Astrocyte (in vitro differentiated cells and primary cell): ENCODE measurements around the gene GFRA1. TPM values are rescaled to one million over a fixed set of nuclear protein-coding genes. Genes with fewer than 3 reads are reported as not detected.

ENCODE experiments used
- DNase-seq: peaks from one replicate; pipeline ENCODE4 v3.0.0-alpha.2; 2010; ENCODE audit warnings: low read depth
- FAIRE-seq: peaks from 2 replicates; lab custom pipeline; 2011; peaks lifted over from hg19 to GRCh38; lab: Jason Lieb, UNC
- H2AFZ ChIP-seq: 2 replicates; pipeline ENCODE4 v1.6.0; 2012; ENCODE audit warnings: low read depth, low read length, inconsistent platforms
- H3K27ac ChIP-seq: 2 replicates; pipeline ENCODE4 v1.5.1; 2011; ENCODE audit warnings: low read depth, low read length, inconsistent platforms
- H3K27me3 ChIP-seq: 2 replicates; pipeline ENCODE4 v1.6.0; 2011; ENCODE audit warnings: low read length, inconsistent platforms; ENCODE audit not compliant: insufficient read depth
- H3K36me3 ChIP-seq: 2 replicates; pipeline ENCODE4 v1.5.1; 2011; ENCODE audit warnings: low read length, inconsistent platforms; ENCODE audit not compliant: insufficient read depth
- H3K4me1 ChIP-seq: 2 replicates; pipeline ENCODE4 v1.5.1; 2011; ENCODE audit warnings: low read length, inconsistent platforms; ENCODE audit not compliant: insufficient read depth
- H3K4me2 ChIP-seq: 2 replicates; pipeline ENCODE4 v1.6.0; 2012; ENCODE audit warnings: low read length, inconsistent platforms
- H3K4me3 ChIP-seq: 2 replicates; pipeline ENCODE4 v1.5.1; 2011; ENCODE audit warnings: low read depth, mild to moderate bottlenecking, low read length, inconsistent platforms; ENCODE audit not compliant: insufficient read depth
- H3K79me2 ChIP-seq: 2 replicates; pipeline ENCODE4 v1.6.0; 2012; ENCODE audit warnings: mild to moderate bottlenecking, low read length, inconsistent platforms; ENCODE audit not compliant: insufficient read depth
- H3K9ac ChIP-seq: 2 replicates; pipeline ENCODE4 v1.6.0; 2012; ENCODE audit warnings: mild to moderate bottlenecking, low read length, inconsistent platforms
- H3K9me3 ChIP-seq: 2 replicates; pipeline ENCODE4 v1.5.1; 2012; ENCODE audit warnings: low read depth, mild to moderate bottlenecking, low read length, inconsistent platforms; ENCODE audit not compliant: insufficient read depth
- H4K20me1 ChIP-seq: 2 replicates; pipeline ENCODE4 v1.6.0; 2012; ENCODE audit warnings: low read length, inconsistent platforms; ENCODE audit not compliant: insufficient read depth
- H3K27ac Mint-ChIP-seq: one replicate; pipeline ENCODE4 v1.8.0; 2021; ENCODE audit warnings: mild to moderate bottlenecking, mixed read lengths; ENCODE audit not compliant: unreplicated experiment
- H3K27me3 Mint-ChIP-seq: one replicate; pipeline ENCODE4 v1.8.0; 2021; ENCODE audit warnings: low read depth, mixed read lengths; ENCODE audit not compliant: unreplicated experiment
- H3K36me3 Mint-ChIP-seq: one replicate; pipeline ENCODE4 v1.8.0; 2021; ENCODE audit warnings: low read depth, mixed read lengths; ENCODE audit not compliant: unreplicated experiment
- H3K4me1 Mint-ChIP-seq: one replicate; pipeline ENCODE4 v1.8.0; 2021; ENCODE audit warnings: low read depth, mixed read lengths; ENCODE audit not compliant: unreplicated experiment
- H3K4me3 Mint-ChIP-seq: one replicate; pipeline ENCODE4 v1.8.0; 2021; ENCODE audit warnings: mild to moderate bottlenecking, moderate library complexity, mixed read lengths; ENCODE audit not compliant: unreplicated experiment
- H3K9me3 Mint-ChIP-seq: one replicate; pipeline ENCODE4 v1.8.0; 2021; ENCODE audit warnings: mild to moderate bottlenecking, mixed read lengths; ENCODE audit not compliant: unreplicated experiment
- EZH2 ChIP-seq: IDR thresholded peaks from 2 replicates; pipeline ENCODE4 v1.6.1; 2012; ENCODE audit warnings: mild to moderate bottlenecking, low read length, inconsistent platforms; ENCODE audit not compliant: insufficient read depth
- total RNA-seq: library from RNA; stranded (reverse); gene quantifications from 2 replicates; pipeline ENCODE4 v1.2.1, GENCODE V29; 2021
- TF ChIP-seq, protein P1 (sequence below): IDR thresholded peaks from 2 replicates; pipeline ENCODE4 v1.5.1; 2011; ENCODE audit warnings: low read depth, mild to moderate bottlenecking, inconsistent platforms, low read length, moderate library complexity; ENCODE audit not compliant: insufficient read depth

Gene GFRA1
- total RNA-seq, 1 donor from 2014 or later = 24.2 TPM

- H2AFZ ChIP-seq = no peak overlapping the region
- Mint-ChIP-seq H3K9me3 (no peaks in the 10 kb centered on the region), H3K4me3 (no peak overlapping the region), H3K36me3 (no peaks in the 10 kb centered on the region), H3K4me1 (peaks cover 2% of the 10 kb centered on the region), H3K27ac (no peak overlapping the region), H3K27me3 (peaks cover 3% of the 10 kb centered on the region)
- no peak for FAIRE-seq
- H3K4me3 ChIP-seq = no peak overlapping the region
- no peak overlapping the region for H3K4me2 ChIP-seq
- no peaks in the 10 kb centered on the region for H3K36me3 ChIP-seq
- H3K4me1 ChIP-seq = no peaks in the 10 kb centered on the region
- no peaks in the 10 kb centered on the region for H3K9me3 ChIP-seq
- no peak overlapping the region for H3K27ac ChIP-seq
- no peaks in the 10 kb centered on the region for H4K20me1 ChIP-seq
- no peak overlapping the region for H3K9ac ChIP-seq
- no peak for DNase-seq
- H3K27me3 ChIP-seq = no peaks in the 10 kb centered on the region
- H3K79me2 ChIP-seq = no peaks in the 10 kb centered on the region
- no peak for TF ChIP-seq EZH2
- TF ChIP-seq, protein P1, sequence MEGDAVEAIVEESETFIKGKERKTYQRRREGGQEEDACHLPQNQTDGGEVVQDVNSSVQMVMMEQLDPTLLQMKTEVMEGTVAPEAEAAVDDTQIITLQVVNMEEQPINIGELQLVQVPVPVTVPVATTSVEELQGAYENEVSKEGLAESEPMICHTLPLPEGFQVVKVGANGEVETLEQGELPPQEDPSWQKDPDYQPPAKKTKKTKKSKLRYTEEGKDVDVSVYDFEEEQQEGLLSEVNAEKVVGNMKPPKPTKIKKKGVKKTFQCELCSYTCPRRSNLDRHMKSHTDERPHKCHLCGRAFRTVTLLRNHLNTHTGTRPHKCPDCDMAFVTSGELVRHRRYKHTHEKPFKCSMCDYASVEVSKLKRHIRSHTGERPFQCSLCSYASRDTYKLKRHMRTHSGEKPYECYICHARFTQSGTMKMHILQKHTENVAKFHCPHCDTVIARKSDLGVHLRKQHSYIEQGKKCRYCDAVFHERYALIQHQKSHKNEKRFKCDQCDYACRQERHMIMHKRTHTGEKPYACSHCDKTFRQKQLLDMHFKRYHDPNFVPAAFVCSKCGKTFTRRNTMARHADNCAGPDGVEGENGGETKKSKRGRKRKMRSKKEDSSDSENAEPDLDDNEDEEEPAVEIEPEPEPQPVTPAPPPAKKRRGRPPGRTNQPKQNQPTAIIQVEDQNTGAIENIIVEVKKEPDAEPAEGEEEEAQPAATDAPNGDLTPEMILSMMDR = no peak
These were observed 174.5 kb downstream of the GFRA1 start for GRCh38 chr10:116098411-116099022.

- Mint-ChIP-seq H3K9me3 (no peaks in the 10 kb centered on the region), H3K4me1 (peaks cover 2% of the 10 kb centered on the region), H3K36me3 (no peaks in the 10 kb centered on the region), H3K27me3 (peaks cover 4% of the 10 kb centered on the region), H3K4me3 (no peak overlapping the region), H3K27ac (no peak overlapping the region)
- Histone ChIP-seq H3K36me3 (no peaks in the 10 kb centered on the region), H3K4me2 (no peak overlapping the region), H3K79me2 (no peaks in the 10 kb centered on the region), H2AFZ (no peak overlapping the region), H4K20me1 (no peaks in the 10 kb centered on the region), H3K9me3 (no peaks in the 10 kb centered on the region), H3K4me1 (no peaks in the 10 kb centered on the region), H3K4me3 (no peak overlapping the region), H3K9ac (no peak overlapping the region), H3K27me3 (no peaks in the 10 kb centered on the region), H3K27ac (no peak overlapping the region)
- FAIRE-seq (no peak), DNase-seq (no peak)
- TF ChIP-seq, protein P1 = no peak
- TF ChIP-seq EZH2 = no peak
These were observed 175.7 kb downstream of the GFRA1 start for GRCh38 chr10:116097239-116097784.

- Histone ChIP-seq H3K4me2 (no peak overlapping the region), H3K9me3 (no peaks in the 10 kb centered on the region), H3K79me2 (no peaks in the 10 kb centered on the region), H2AFZ (no peak overlapping the region), H3K4me1 (no peaks in the 10 kb centered on the region), H3K36me3 (no peaks in the 10 kb centered on the region), H4K20me1 (no peaks in the 10 kb centered on the region), H3K27me3 (no peaks in the 10 kb centered on the region), H3K27ac (no peak overlapping the region), H3K9ac (no peak overlapping the region), H3K4me3 (no peak overlapping the region)
- H3K4me1 Mint-ChIP-seq = peaks cover 2% of the 10 kb centered on the region
- H3K9me3 Mint-ChIP-seq = no peaks in the 10 kb centered on the region
- FAIRE-seq (no peak), DNase-seq (no peak)
- H3K36me3 Mint-ChIP-seq = no peaks in the 10 kb centered on the region
- peaks cover 11% of the 10 kb centered on the region for H3K27me3 Mint-ChIP-seq
- no peak overlapping the region for H3K27ac Mint-ChIP-seq
- no peak overlapping the region for H3K4me3 Mint-ChIP-seq
- no peak for TF ChIP-seq EZH2
- TF ChIP-seq, protein P1 = no peak
These were observed 176.5 kb downstream of the GFRA1 start for GRCh38 chr10:116096526-116096925.
